ENCODE data around the gene WNK2.
"Not testable (repeated sequence)": the region's sequence is repeated elsewhere in the genome, so short reads cannot be mapped to it uniquely, and the experiment has no call there.

WNK2 gene

GRCh38 chr9:93338196-93338595 lies 154.3 kb downstream of the WNK2 start:
- not testable (repeated sequence) for DNase-seq (ENCODE audit: low read depth)

GRCh38 chr9:93340091-93340490 lies 156.2 kb downstream of the WNK2 start:
- no peak for DNase-seq (ENCODE audit: low read depth)

GRCh38 chr9:93341820-93342219 lies 157.9 kb downstream of the WNK2 start:
- DNase-seq (ENCODE audit: low read depth): not testable (repeated sequence)

- not testable (repeated sequence) for DNase-seq (ENCODE audit: low read depth)
These were observed 158.5 kb downstream of the WNK2 start for GRCh38 chr9:93342428-93342827.

GRCh38 chr9:93343663-93344062 lies 159.7 kb downstream of the WNK2 start:
- no peak for DNase-seq (ENCODE audit: low read depth)

- no peak for DNase-seq (ENCODE audit: low read depth)
These were observed 161.8 kb downstream of the WNK2 start for GRCh38 chr9:93345643-93346230.

GRCh38 chr9:93346231-93347112 lies 162.5 kb downstream of the WNK2 start:
- DNase-seq (ENCODE audit: low read depth): no peak

- not testable (repeated sequence) for DNase-seq (ENCODE audit: low read depth)
These were observed 163.5 kb downstream of the WNK2 start for GRCh38 chr9:93347371-93347975.

- not testable (repeated sequence) for DNase-seq (ENCODE audit: low read depth)
These were observed 169.7 kb downstream of the WNK2 start for GRCh38 chr9:93353413-93354310.

GRCh38 chr9:93354451-93354850 lies 170.5 kb downstream of the WNK2 start:
- DNase-seq (ENCODE audit: low read depth): no peak

GRCh38 chr9:93355827-93356226 lies 171.9 kb downstream of the WNK2 start:
- no peak for DNase-seq (ENCODE audit: low read depth)

- no peak for DNase-seq (ENCODE audit: low read depth)
These were observed 173.7 kb downstream of the WNK2 start for GRCh38 chr9:93357649-93358048.

- not testable (repeated sequence) for DNase-seq (ENCODE audit: low read depth)
These were observed 176.0 kb downstream of the WNK2 start for GRCh38 chr9:93359907-93360306.

GRCh38 chr9:93361995-93362394 lies 178.1 kb downstream of the WNK2 start:
- DNase-seq (ENCODE audit: low read depth): no peak

- DNase-seq (ENCODE audit: low read depth): no peak
These were observed 180.9 kb downstream of the WNK2 start for GRCh38 chr9:93364734-93365426.

GRCh38 chr9:93365427-93366118 lies 181.6 kb downstream of the WNK2 start:
- no peak for DNase-seq (ENCODE audit: low read depth)

GRCh38 chr9:93366119-93366447 lies 182.1 kb downstream of the WNK2 start:
- DNase-seq (ENCODE audit: low read depth): no peak

GRCh38 chr9:93366486-93366885 lies 182.5 kb downstream of the WNK2 start:
- not testable (repeated sequence) for DNase-seq (ENCODE audit: low read depth)

- no peak for DNase-seq (ENCODE audit: low read depth)
These were observed 184.5 kb downstream of the WNK2 start for GRCh38 chr9:93368437-93368836.

GRCh38 chr9:93369686-93370085 lies 185.7 kb downstream of the WNK2 start:
- DNase-seq (ENCODE audit: low read depth): no peak
